Astrocyte of the spinal cord (primary cell): ENCODE measurements around the gene TMEM132D.

Experiments
- DNase-seq: peaks from one replicate; pipeline ENCODE4 v3.0.0; 2011; ENCODE audit warnings: low read depth, low spot score
- H3K4me3 ChIP-seq: 2 replicates; pipeline ENCODE4 v1.5.1; 2011; ENCODE audit warnings: low read depth, mild to moderate bottlenecking, low read length, moderate library complexity
- CTCF ChIP-seq: IDR thresholded peaks from 2 replicates; pipeline ENCODE4 v1.5.1; 2012; ENCODE audit warnings: low read depth, mild to moderate bottlenecking, low read length, inconsistent platforms
- in situ Hi-C: cut with HindIII; loops from 2 replicates; pipeline ENCODE4 v1.10.0; 2017; ENCODE audit warnings: low sequenced_read_pairs

The TMEM132D gene

GRCh38 chr12:129231491-129231890, 672.3 kb downstream of the TMEM132D start:
- DNase-seq, result no peak
- in situ Hi-C loops, result no loop called here
- TF ChIP-seq CTCF, result no peak
- H3K4me3 ChIP-seq, result no peak overlapping the region

GRCh38 chr12:129230995-129231394, 672.8 kb downstream of the TMEM132D start:
- no peak for TF ChIP-seq CTCF
- H3K4me3 ChIP-seq, result no peak overlapping the region
- in situ Hi-C loops, result no loop called here
- no peak for DNase-seq

GRCh38 chr12:129226851-129227250, 677.0 kb downstream of the TMEM132D start:
- TF ChIP-seq CTCF, result no peak
- in situ Hi-C loops, result no loop called here
- no peak for DNase-seq
- no peak overlapping the region for H3K4me3 ChIP-seq

- in situ Hi-C loops, result no loop called here
- TF ChIP-seq CTCF, result no peak
- H3K4me3 ChIP-seq, result no peak overlapping the region
- DNase-seq, result no peak
Observed at GRCh38 chr12:129226005-129226404, 677.8 kb downstream of the TMEM132D start.

GRCh38 chr12:129215556-129215955, 688.3 kb downstream of the TMEM132D start:
- no peak for DNase-seq
- in situ Hi-C loops, result no loop called here

GRCh38 chr12:129213551-129213950, 690.3 kb downstream of the TMEM132D start:
- in situ Hi-C loops, result no loop called here
- DNase-seq, result no peak
- H3K4me3 ChIP-seq, result no peak overlapping the region
- no peak for TF ChIP-seq CTCF

More at GRCh38 chr12:129215556-129215955, 688.3 kb downstream of the TMEM132D start:
- no peak for TF ChIP-seq CTCF
- H3K4me3 ChIP-seq, result no peak overlapping the region
